A673 (cell line): ENCODE results near the gene FAM184B. TPM values are rescaled to one million over a fixed set of nuclear protein-coding genes. Genes with fewer than 3 reads are reported as not detected.

Source experiments
- BruUV-seq: library from RNA; stranded (reverse); fragments of 400-500 nt; replicated peaks from 2 replicates; lab custom pipeline; 2021; lab: Mats Ljungman, UMichigan
- CTCF ChIA-PET: fragments of 300-600 bp; sonication (Branson Sonifier 250); formaldehyde crosslinking; loops from one replicate; lab custom pipeline; 2022; ENCODE audit warnings: antibody characterized with exemption; lab: Charles Lee
- POLR2A ChIA-PET: fragments of 300-600 bp; sonication (Branson Sonifier 250); formaldehyde crosslinking; loops from one replicate; lab custom pipeline; 2022; ENCODE audit warnings: antibody characterized with exemption; ENCODE audit not compliant: low non-redundant PET; lab: Charles Lee
- DNase-seq: peaks from one replicate; pipeline ENCODE4 v3.0.0-alpha.2; 2015; ENCODE audit warnings: low spot score
- H3K27ac ChIP-seq: fragments of 200-600 bp; sonication (generic); 2 replicates; pipeline ENCODE4 v1.5.1; 2016; ENCODE audit warnings: mixed run types, low read depth, mild to moderate bottlenecking, mixed read lengths, antibody characterized with exemption, low read length; ENCODE audit not compliant: poor library complexity, severe bottlenecking
- H3K27me3 ChIP-seq: fragments of 200-600 bp; sonication (generic); replicated peaks from 2 replicates; pipeline ENCODE4 v1.6.1; 2017; ENCODE audit warnings: mixed run types, low read depth, mild to moderate bottlenecking, mixed read lengths, antibody characterized with exemption, low read length; ENCODE audit not compliant: insufficient read depth, poor library complexity
- H3K36me3 ChIP-seq: fragments of 200-600 bp; sonication (generic); 2 replicates; pipeline ENCODE4 v1.6.1; 2016; ENCODE audit warnings: mixed run types, mild to moderate bottlenecking, mixed read lengths, antibody characterized with exemption, low read length; ENCODE audit not compliant: insufficient read depth, poor library complexity, severe bottlenecking
- H3K4me1 ChIP-seq: fragments of 200-600 bp; sonication (generic); 2 replicates; pipeline ENCODE4 v1.6.1; 2017; ENCODE audit warnings: mixed run types, mild to moderate bottlenecking, mixed read lengths, antibody characterized with exemption, low read length; ENCODE audit not compliant: insufficient read depth, poor library complexity, severe bottlenecking
- H3K4me3 ChIP-seq: fragments of 200-600 bp; sonication (generic); 2 replicates; pipeline ENCODE4 v1.5.1; 2016; ENCODE audit warnings: low read depth, mixed run types, mild to moderate bottlenecking, mixed read lengths, low read length; ENCODE audit not compliant: poor library complexity, severe bottlenecking
- H3K9me3 ChIP-seq: fragments of 200-600 bp; sonication (generic); 2 replicates; pipeline ENCODE4 v1.6.1; 2016; ENCODE audit warnings: mixed run types, low read depth, mild to moderate bottlenecking, mixed read lengths, antibody characterized with exemption, low read length; ENCODE audit not compliant: poor library complexity, severe bottlenecking
- CTCF ChIP-seq: fragments of 300-800, 200-600 bp; sonication (generic); conservative IDR thresholded peaks from 2 replicates; pipeline ENCODE4 v1.5.1; 2017; ENCODE audit warnings: low read depth, mild to moderate bottlenecking, antibody characterized with exemption, low read length, moderate library complexity, mixed read lengths
- EZH2 ChIP-seq: fragments of 200-600 bp; sonication (generic); IDR thresholded peaks from 2 replicates; pipeline ENCODE4 v1.6.1; 2017; ENCODE audit warnings: borderline replicate concordance, low read depth, mild to moderate bottlenecking, mixed read lengths, antibody characterized with exemption, low read length; ENCODE audit not compliant: poor library complexity, severe bottlenecking
- intact Hi-C: fragments of 100-400 bp; cut with micrococcal nuclease; formaldehyde crosslinking; loops from one replicate; pipeline ENCODE4 v1.10.0; 2022; ENCODE audit not compliant: unreplicated experiment
- total RNA-seq: library from RNA; stranded (reverse); gene quantifications from 2 replicates; pipeline ENCODE4 v1.2.3, GENCODE V29; 2021

FAM184B gene
- total RNA-seq, 1 experiment from 2014 or later = 0.26 TPM

DNA sequence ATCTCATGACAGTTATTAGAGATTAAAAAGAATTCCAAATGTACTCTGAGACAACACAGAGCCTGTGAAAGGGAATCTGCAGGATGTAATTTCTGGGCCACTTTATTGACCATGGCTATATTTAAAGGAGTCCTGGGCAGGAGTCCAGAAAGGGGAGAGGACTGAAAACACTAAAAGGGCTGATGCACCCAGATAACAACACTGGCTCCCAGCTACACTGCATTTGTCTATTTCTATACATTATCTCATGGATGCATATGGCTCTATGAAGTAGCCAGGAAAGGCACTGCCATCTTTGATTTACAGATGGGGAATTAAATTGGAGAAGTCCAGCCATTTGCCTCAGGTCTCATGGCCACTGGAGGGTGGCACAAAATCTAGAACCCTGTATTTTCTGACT lies 111.0 kb downstream of the FAM184B start:
- Histone ChIP-seq H3K27me3 (no peaks in the 10 kb centered on the region), H3K9me3 (no peaks in the 10 kb centered on the region), H3K4me3 (no peak overlapping the region), H3K27ac (no peak overlapping the region), H3K4me1 (no peaks in the 10 kb centered on the region), H3K36me3 (no peaks in the 10 kb centered on the region)
- TF ChIP-seq CTCF (no peak), EZH2 (no peak)
- CTCF ChIA-PET = no interaction called here
- POLR2A ChIA-PET = no interaction called here
- intact Hi-C loops = no loop called here
- DNase-seq = no peak
- no TSS peak for BruUV-seq

DNA sequence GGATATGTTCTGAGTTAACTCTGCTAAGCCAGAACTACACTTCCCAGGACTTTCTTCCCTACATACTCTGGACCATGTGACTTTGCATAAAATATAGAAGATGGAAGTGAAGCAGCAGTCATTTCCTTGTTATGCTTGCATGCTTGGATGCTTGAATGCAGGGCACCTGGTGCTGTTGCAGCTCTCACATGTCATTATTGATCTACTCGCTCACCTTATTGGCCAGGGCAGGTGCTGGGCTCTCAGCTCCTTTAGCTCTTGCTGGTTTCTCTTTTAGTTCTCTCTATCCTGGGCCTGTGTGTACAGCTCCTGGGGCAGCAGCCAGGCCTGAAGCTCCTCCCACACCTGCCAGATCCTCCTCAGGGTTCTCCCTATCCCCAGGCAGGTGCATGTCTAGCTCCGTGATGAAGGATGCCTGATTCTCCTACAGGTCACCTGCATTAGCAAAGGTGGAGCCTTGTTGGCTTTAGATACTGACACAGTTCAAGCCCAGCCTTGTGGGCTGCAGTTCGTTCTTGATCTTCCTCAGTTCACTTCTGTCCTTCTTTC lies 113.7 kb downstream of the FAM184B start:
- Histone ChIP-seq H3K27ac (no peak overlapping the region), H3K4me3 (no peak overlapping the region), H3K9me3 (no peaks in the 10 kb centered on the region), H3K4me1 (no peaks in the 10 kb centered on the region), H3K27me3 (no peaks in the 10 kb centered on the region), H3K36me3 (no peaks in the 10 kb centered on the region)
- intact Hi-C loops = no loop called here
- ChIA-PET CTCF (no interaction called here), POLR2A (no interaction called here)
- TF ChIP-seq EZH2 (no peak), CTCF (no peak)
- DNase-seq = no peak
- BruUV-seq = no TSS peak

- H3K4me3 ChIP-seq = no peak overlapping the region
- H3K9me3 ChIP-seq = no peaks in the 10 kb centered on the region
- intact Hi-C loops = no loop called here
- no peak overlapping the region for H3K27ac ChIP-seq
- no peaks in the 10 kb centered on the region for H3K4me1 ChIP-seq
- ChIA-PET POLR2A (no interaction called here), CTCF (no interaction called here)
- no peaks in the 10 kb centered on the region for H3K27me3 ChIP-seq
- H3K36me3 ChIP-seq = no peaks in the 10 kb centered on the region
- no peak for TF ChIP-seq CTCF
- no peak for TF ChIP-seq EZH2
- BruUV-seq = no TSS peak
- no peak for DNase-seq
Observed at GRCh38 chr4:17667253-17667652, 114.2 kb downstream of the FAM184B start.
